ENCODE measurements around the gene SORBS2.

DNA sequence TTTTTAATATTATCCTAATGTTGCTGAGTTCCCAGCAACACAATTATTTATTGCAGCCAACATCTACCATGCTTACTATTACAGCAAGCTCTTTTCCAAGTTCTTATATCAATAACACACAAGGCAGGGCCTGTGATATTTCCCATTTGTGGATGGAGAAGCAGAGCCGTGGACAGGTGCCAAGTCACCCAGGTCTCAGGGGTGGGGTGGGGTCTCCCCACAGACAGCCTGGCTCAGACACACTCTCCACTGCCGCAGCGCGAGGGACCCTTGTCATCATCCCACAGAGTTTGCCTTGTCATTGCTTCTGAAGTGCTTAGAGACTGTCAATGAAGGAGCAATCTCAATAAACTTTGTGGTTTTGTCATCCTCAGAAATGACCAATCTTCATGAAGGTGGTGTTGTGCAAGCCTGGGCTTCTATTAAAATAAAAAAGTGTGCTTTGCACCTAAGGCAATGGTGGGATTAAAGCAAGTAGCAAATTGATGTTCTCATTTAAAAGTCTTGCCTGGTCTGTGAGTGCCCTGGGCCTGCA lies 76.1 kb downstream of the SORBS2 start:
- TF ChIP-seq POLR2AphosphoS5 (IDR thresholded peaks at IDR 0.05): no peak
- TF ChIP-seq POLR2A (IDR thresholded peaks at IDR 0.05): no peak
- TF ChIP-seq, protein P1, sequence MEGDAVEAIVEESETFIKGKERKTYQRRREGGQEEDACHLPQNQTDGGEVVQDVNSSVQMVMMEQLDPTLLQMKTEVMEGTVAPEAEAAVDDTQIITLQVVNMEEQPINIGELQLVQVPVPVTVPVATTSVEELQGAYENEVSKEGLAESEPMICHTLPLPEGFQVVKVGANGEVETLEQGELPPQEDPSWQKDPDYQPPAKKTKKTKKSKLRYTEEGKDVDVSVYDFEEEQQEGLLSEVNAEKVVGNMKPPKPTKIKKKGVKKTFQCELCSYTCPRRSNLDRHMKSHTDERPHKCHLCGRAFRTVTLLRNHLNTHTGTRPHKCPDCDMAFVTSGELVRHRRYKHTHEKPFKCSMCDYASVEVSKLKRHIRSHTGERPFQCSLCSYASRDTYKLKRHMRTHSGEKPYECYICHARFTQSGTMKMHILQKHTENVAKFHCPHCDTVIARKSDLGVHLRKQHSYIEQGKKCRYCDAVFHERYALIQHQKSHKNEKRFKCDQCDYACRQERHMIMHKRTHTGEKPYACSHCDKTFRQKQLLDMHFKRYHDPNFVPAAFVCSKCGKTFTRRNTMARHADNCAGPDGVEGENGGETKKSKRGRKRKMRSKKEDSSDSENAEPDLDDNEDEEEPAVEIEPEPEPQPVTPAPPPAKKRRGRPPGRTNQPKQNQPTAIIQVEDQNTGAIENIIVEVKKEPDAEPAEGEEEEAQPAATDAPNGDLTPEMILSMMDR (IDR thresholded peaks at IDR 0.05): no peak
- no peak for TF ChIP-seq EP300 (IDR thresholded peaks at IDR 0.05; ENCODE audit: low read depth)

Data from transverse colon (tissue), 4 donors.